Lower leg skin (tissue), 3 donors: ENCODE results near the gene ZNF280B.

Experiments used
- POLR2A ChIP-seq, 2 donors: fragments of 450-650 bp; IDR thresholded peaks; one replicate each; pipeline ENCODE4 v1.6.1; 2016 to 2017; ENCODE audit warnings: antibody characterized with exemption in 2 of 2, mild to moderate bottlenecking in 1 of 2, moderate library complexity in 1 of 2
- TF ChIP-seq, protein P1 (sequence below), 3 donors: fragments of 450-650 bp; IDR thresholded peaks; one replicate each; pipeline ENCODE4 v1.5.1; 2016; ENCODE audit warnings: antibody characterized with exemption in 3 of 3, mild to moderate bottlenecking in 3 of 3, moderate library complexity in 2 of 3

DNA sequence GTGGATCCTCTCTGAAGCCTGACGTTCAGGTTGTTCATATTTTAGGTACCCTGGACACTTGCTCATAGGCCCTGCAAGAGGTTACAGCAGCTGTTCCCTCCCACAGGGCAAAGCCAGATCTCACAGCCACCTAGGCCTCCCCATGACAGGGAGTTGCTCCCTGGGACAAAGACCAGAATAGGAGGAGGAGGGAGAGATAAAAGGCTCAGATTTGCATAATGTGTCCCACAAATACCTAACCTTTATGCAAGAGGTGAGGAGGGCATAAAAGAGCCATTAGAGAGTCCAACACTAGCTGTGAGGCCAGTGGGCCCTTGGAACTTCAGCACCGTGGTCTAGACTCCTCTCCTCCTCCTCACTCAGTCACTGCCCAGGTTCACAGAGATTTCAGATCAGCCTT, 33.8 kb downstream of the ZNF280B start:
- no peak for TF ChIP-seq POLR2A (IDR thresholded peaks at IDR 0.05)
- TF ChIP-seq, protein P1, sequence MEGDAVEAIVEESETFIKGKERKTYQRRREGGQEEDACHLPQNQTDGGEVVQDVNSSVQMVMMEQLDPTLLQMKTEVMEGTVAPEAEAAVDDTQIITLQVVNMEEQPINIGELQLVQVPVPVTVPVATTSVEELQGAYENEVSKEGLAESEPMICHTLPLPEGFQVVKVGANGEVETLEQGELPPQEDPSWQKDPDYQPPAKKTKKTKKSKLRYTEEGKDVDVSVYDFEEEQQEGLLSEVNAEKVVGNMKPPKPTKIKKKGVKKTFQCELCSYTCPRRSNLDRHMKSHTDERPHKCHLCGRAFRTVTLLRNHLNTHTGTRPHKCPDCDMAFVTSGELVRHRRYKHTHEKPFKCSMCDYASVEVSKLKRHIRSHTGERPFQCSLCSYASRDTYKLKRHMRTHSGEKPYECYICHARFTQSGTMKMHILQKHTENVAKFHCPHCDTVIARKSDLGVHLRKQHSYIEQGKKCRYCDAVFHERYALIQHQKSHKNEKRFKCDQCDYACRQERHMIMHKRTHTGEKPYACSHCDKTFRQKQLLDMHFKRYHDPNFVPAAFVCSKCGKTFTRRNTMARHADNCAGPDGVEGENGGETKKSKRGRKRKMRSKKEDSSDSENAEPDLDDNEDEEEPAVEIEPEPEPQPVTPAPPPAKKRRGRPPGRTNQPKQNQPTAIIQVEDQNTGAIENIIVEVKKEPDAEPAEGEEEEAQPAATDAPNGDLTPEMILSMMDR (IDR thresholded peaks at IDR 0.05): no peak
